Measurements from ENCODE around the gene TRIM36. TPM values are rescaled to one million over a fixed set of nuclear protein-coding genes. Genes with fewer than 3 reads are reported as not detected.
A peak's percentile ranks its signal among the peaks of the same experiment; 100 is the strongest.

Gene TRIM36
- total RNA-seq, 1 experiment from 2014 or later = 0.15 TPM

GRCh38 chr5:115179030-115179393 lies 9.3 kb upstream of the TRIM36 start:
- Histone ChIP-seq H2AFZ (ENCODE audit: low read length) (peak overlapping the region; percentile 66; the same call in 1 of the 2 replicates), H3K27ac (ENCODE audit: low read length) (no peak overlapping the region), H3K4me1 (ENCODE audit: insufficient read depth, low read length) (peaks cover 14% of the 10 kb centered on the region; the same call in 1 of the 2 replicates), H3K9me2 (replicated peaks; ENCODE audit: low read length) (no peaks in the 10 kb centered on the region), H4K20me1 (ENCODE audit: low read length) (no peaks in the 10 kb centered on the region), H3K27me3 (ENCODE audit: low read length) (peaks cover 87% of the 10 kb centered on the region), H3K36me3 (ENCODE audit: low read depth, low read length) (no peaks in the 10 kb centered on the region), H3F3A (ENCODE audit: low read length, unreplicated experiment) (no peaks in the 10 kb centered on the region), H3K4me2 (ENCODE audit: low read length) (peak overlapping the region; percentile 90), H3K79me2 (ENCODE audit: low read length) (no peaks in the 10 kb centered on the region), H3K9ac (ENCODE audit: low read length) (no peak overlapping the region), H3K9me3 (ENCODE audit: low read length) (no peaks in the 10 kb centered on the region), H3K4me3 (ENCODE audit: low read length) (0 out of 2 replicates have a peak overlapping the region, but pooled peaks have one; percentile 67)
- ChIA-PET POLR2A (ENCODE audit: unreplicated experiment) (no interaction called here), CTCF (no interaction called here)
- DNase-seq (no peak), ATAC-seq (peak; percentile 8; the same call in 1 of the 2 replicates)
- no peak for TF ChIP-seq EZH2phosphoT487 (IDR thresholded peaks at IDR 0.05; ENCODE audit: borderline replicate concordance, low read length)
- no peak for TF ChIP-seq EZH2 (IDR thresholded peaks at IDR 0.05; ENCODE audit: low read length, unreplicated experiment)
- TF ChIP-seq CTCF (conservative IDR thresholded peaks at IDR 0.05; ENCODE audit: low read depth, low read length) = no peak
- no TSS peak for BruUV-seq (replicated peaks)
- intact Hi-C loops (cut with micrococcal nuclease) = no loop called here

DNA sequence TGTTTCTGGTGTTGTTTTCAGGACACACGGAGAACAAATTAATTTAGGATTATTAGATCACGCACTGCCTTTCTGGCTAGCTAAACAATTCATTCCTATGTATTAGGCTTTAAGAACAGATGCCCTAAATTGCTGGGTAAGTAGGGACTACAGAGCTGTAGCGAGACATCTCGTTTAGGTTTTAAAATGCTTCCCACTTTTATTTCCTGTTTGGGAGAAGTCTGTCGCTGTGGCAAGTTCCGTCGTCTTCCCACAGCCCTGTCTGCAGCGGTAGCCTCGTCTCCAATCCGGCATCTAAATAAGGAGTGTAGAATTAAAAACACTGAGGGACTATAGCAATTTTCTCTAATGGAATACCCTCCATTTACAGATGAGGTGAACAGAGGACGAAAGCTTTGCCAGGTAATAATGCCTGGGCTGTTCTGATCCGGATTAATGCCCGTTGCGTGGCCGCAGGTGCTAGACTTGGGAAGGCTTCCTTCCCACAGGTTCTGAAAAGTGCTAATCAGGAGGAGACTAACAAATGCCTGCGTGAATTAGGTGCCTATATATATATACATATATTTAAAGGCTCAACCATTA lies 1.3 kb upstream of the TRIM36 start:
- DNase-seq (peak; percentile 18), ATAC-seq (no peak)
- no TSS peak for BruUV-seq (replicated peaks)
- POLR2A ChIA-PET (ENCODE audit: unreplicated experiment) = interaction anchor here (0.6 kb wide), 1 partner anchor 27 kb away, joined by 6 read pairs; no protein-coding TSS in a partner anchor
- H3K9ac ChIP-seq (ENCODE audit: low read length) = no peak overlapping the region
- H3K4me1 ChIP-seq (ENCODE audit: insufficient read depth, low read length) = peaks cover 10% of the 10 kb centered on the region
- H3K9me3 ChIP-seq (ENCODE audit: low read length) = no peaks in the 10 kb centered on the region
- H3K27me3 ChIP-seq (ENCODE audit: low read length) = peaks cover 66% of the 10 kb centered on the region
- no peak overlapping the region for H3K27ac ChIP-seq (ENCODE audit: low read length)
- peak overlapping the region; percentile 86 for H3K4me3 ChIP-seq (ENCODE audit: low read length)
- H2AFZ ChIP-seq (ENCODE audit: low read length) = peak overlapping the region; percentile 97
- intact Hi-C loops (cut with micrococcal nuclease) = loop anchor here (5.0 kb wide), 1 partner anchor 76 kb away; no protein-coding TSS in a partner anchor
- no peaks in the 10 kb centered on the region for H3K79me2 ChIP-seq (ENCODE audit: low read length)
- CTCF ChIA-PET = no interaction called here
- no peaks in the 10 kb centered on the region for H4K20me1 ChIP-seq (ENCODE audit: low read length)
- TF ChIP-seq EZH2phosphoT487 (IDR thresholded peaks at IDR 0.05; ENCODE audit: borderline replicate concordance, low read length) = no peak
- TF ChIP-seq EZH2 (IDR thresholded peaks at IDR 0.05; ENCODE audit: low read length, unreplicated experiment) = no peak
- TF ChIP-seq CTCF (conservative IDR thresholded peaks at IDR 0.05; ENCODE audit: low read depth, low read length) = no peak
- no peaks in the 10 kb centered on the region for H3F3A ChIP-seq (ENCODE audit: low read length, unreplicated experiment)
- no peaks in the 10 kb centered on the region for H3K9me2 ChIP-seq (replicated peaks; ENCODE audit: low read length)
- H3K36me3 ChIP-seq (ENCODE audit: low read depth, low read length) = no peaks in the 10 kb centered on the region
- peak overlapping the region; percentile 100 for H3K4me2 ChIP-seq (ENCODE audit: low read length)

All from PC-3 (cell line).